A549 (cell line): ENCODE data around the gene RAD51B. TPM values are rescaled to one million over a fixed set of nuclear protein-coding genes. Genes with fewer than 3 reads are reported as not detected.

Source experiments
- ATAC-seq, 2 experiments: fragments of 200-7000 bp in 1 of 2; fragments of >200 bp in 1 of 2; cut with Nextera tagmentation in 1 of 2; cut with Tn5 transposase in 1 of 2; 3 replicates each; pipeline versions ENCODE4 v1.8.0 to v1.9.1; 2018 to 2020; ENCODE audit warnings: mild to moderate bottlenecking in 1 of 2, moderate library complexity in 1 of 2
- CTCF ChIA-PET: fragments of 300-600 bp; sonication (Branson Sonifier 250); formaldehyde crosslinking; extraction: SDS; loops from one replicate; lab custom pipeline; 2021; ENCODE audit warnings: antibody characterized with exemption, inconsistent platforms; lab: Yijun Ruan, JAX
- POLR2A ChIA-PET: fragments of 350-600 bp; formaldehyde crosslinking; extraction: SDS; loops from one replicate; lab custom pipeline; 2021; ENCODE audit warnings: antibody characterized with exemption, inconsistent platforms; lab: Yijun Ruan, JAX
- DNase-seq, 2 experiments: peaks; one replicate each; pipeline versions ENCODE4 v3.0.0 to v3.0.0-alpha.2; 2011 to 2016; ENCODE audit warnings: low read depth in 1 of 2, low spot score in 1 of 2
- FAIRE-seq: peaks from 2 replicates; lab custom pipeline; 2011; peaks lifted over from hg19 to GRCh38; lab: Jason Lieb, UNC
- H3K27ac ChIP-seq, 2 experiments: fragments of >200 bp; sonication (Bioruptor Twin); formaldehyde crosslinking; 3 replicates each; pipeline ENCODE4 v1.5.1; 2016 to 2017
- H3K4me1 ChIP-seq: fragments of >200 bp; sonication (Bioruptor Twin); formaldehyde crosslinking; 3 replicates; pipeline ENCODE4 v1.6.1; 2016
- H3K4me2 ChIP-seq: fragments of >200 bp; sonication (Bioruptor Twin); formaldehyde crosslinking; 3 replicates; pipeline ENCODE4 v1.6.1; 2016
- H3K4me3 ChIP-seq: fragments of >200 bp; sonication (Bioruptor Twin); formaldehyde crosslinking; 3 replicates; pipeline ENCODE4 v1.5.1; 2016
- H3K9me3 ChIP-seq: fragments of >200 bp; sonication (Bioruptor Twin); formaldehyde crosslinking; 3 replicates; pipeline ENCODE4 v1.6.1; 2016
- ATOH8 ChIP-seq: fragments of 250-450 bp; sonication (Bioruptor Pico); IDR thresholded peaks from 2 replicates; pipeline ENCODE4 v1.5.0; 2020; ENCODE audit warnings: low read depth, mild to moderate bottlenecking, moderate library complexity
- CBX2 ChIP-seq: fragments of 200-600 bp; sonication (generic); IDR thresholded peaks from 2 replicates; pipeline ENCODE4 v1.6.1; 2016; ENCODE audit warnings: low read depth, mild to moderate bottlenecking, borderline replicate concordance
- CBX8 ChIP-seq: fragments of 200-600 bp; sonication (generic); IDR thresholded peaks from 2 replicates; pipeline ENCODE4 v1.6.1; 2016
- CHD2 ChIP-seq: fragments of 150-350 bp; IDR thresholded peaks from 2 replicates; pipeline ENCODE4 v1.6.1; 2014; ENCODE audit warnings: low read length; ENCODE audit not compliant: partially characterized antibody
- CHD4 ChIP-seq: fragments of 200-600 bp; sonication (generic); IDR thresholded peaks from 2 replicates; pipeline ENCODE4 v1.6.1; 2016; ENCODE audit warnings: antibody characterized with exemption, mild to moderate bottlenecking, borderline replicate concordance
- EHMT2 ChIP-seq: fragments of 200-600 bp; sonication (generic); IDR thresholded peaks from 2 replicates; pipeline ENCODE4 v1.6.1; 2016; ENCODE audit warnings: antibody characterized with exemption, low read depth, mild to moderate bottlenecking, moderate library complexity
- ELK1 ChIP-seq: fragments of 150-350 bp; IDR thresholded peaks from 2 replicates; pipeline ENCODE4 v1.6.1; 2014; ENCODE audit warnings: low read depth, mild to moderate bottlenecking, low read length
- FOSB ChIP-seq: fragments of 250-450 bp; sonication (Bioruptor Pico); IDR thresholded peaks from 2 replicates; pipeline ENCODE4 v1.5.0; 2020; ENCODE audit warnings: mild to moderate bottlenecking, moderate library complexity
- FOSL2 ChIP-seq, 2 experiments: fragments of 450-650 bp in 1 of 2; fragments of >200 bp in 1 of 2; sonication (Bioruptor Twin) in 1 of 2; formaldehyde crosslinking; IDR thresholded peaks; 2 replicates each; pipeline versions ENCODE4 v1.5.0 to v1.6.1; 2016 to 2020; ENCODE audit warnings: mild to moderate bottlenecking in 1 of 2, moderate library complexity in 1 of 2
- FOXS1 ChIP-seq: fragments of 250-450 bp; sonication (Bioruptor Pico); IDR thresholded peaks from 2 replicates; pipeline ENCODE4 v1.5.0; 2020; ENCODE audit warnings: mild to moderate bottlenecking, moderate library complexity
- HDAC2 ChIP-seq: fragments of 200-600 bp; sonication (generic); IDR thresholded peaks from 2 replicates; pipeline ENCODE4 v1.6.1; 2016
- HOXB5 ChIP-seq: fragments of 250-450 bp; sonication (Bioruptor Pico); IDR thresholded peaks from 2 replicates; pipeline ENCODE4 v1.5.0; 2020; ENCODE audit warnings: mild to moderate bottlenecking, moderate library complexity
- MAFK ChIP-seq: fragments of 450-650 bp; IDR thresholded peaks from 2 replicates; pipeline ENCODE4 v1.6.1; 2014; ENCODE audit not compliant: partially characterized antibody
- MAZ ChIP-seq: fragments of 150-350 bp; IDR thresholded peaks from 2 replicates; pipeline ENCODE4 v1.6.1; 2014; ENCODE audit warnings: antibody characterized with exemption, low read depth, low read length, borderline replicate concordance
- MYC ChIP-seq: IDR thresholded peaks from 2 replicates; pipeline ENCODE4 v1.6.1; 2012; ENCODE audit warnings: mild to moderate bottlenecking, inconsistent platforms, low read length, improper control_type of control experiment, borderline replicate concordance
- NFE2L2 ChIP-seq: fragments of 150-350 bp; conservative IDR thresholded peaks from 2 replicates; pipeline ENCODE4 v1.6.1; 2014; ENCODE audit warnings: low read length
- NPAS2 ChIP-seq: fragments of 250-450 bp; sonication (Bioruptor Pico); IDR thresholded peaks from 2 replicates; pipeline ENCODE4 v1.8.0; 2022; ENCODE audit warnings: mild to moderate bottlenecking, moderate library complexity, borderline replicate concordance
- PHF8 ChIP-seq: fragments of 200-600 bp; sonication (generic); IDR thresholded peaks from 2 replicates; pipeline ENCODE4 v1.6.1; 2016; ENCODE audit warnings: low read depth, mild to moderate bottlenecking, antibody characterized with exemption, moderate library complexity, borderline replicate concordance
- POLR2AphosphoS2 ChIP-seq: conservative IDR thresholded peaks from 2 replicates; pipeline ENCODE4 v1.6.1; 2012; ENCODE audit warnings: low read length, improper control_type of control experiment, inconsistent platforms
- RAD21 ChIP-seq, 2 experiments: fragments of >200 bp in 1 of 2; sonication (Bioruptor Twin) in 1 of 2; formaldehyde crosslinking in 1 of 2; IDR thresholded peaks in 1 of 2; conservative IDR thresholded peaks in 1 of 2; 2 replicates in 1 of 2; 3 replicates in 1 of 2; pipeline ENCODE4 v1.6.1; 2012 to 2018; ENCODE audit warnings: inconsistent platforms in 1 of 2
- RARB ChIP-seq: fragments of 250-450 bp; sonication (Bioruptor Pico); IDR thresholded peaks from 2 replicates; pipeline ENCODE4 v1.8.0; 2021; ENCODE audit warnings: mild to moderate bottlenecking, moderate library complexity
- RCOR1 ChIP-seq: fragments of 150-350 bp; IDR thresholded peaks from 2 replicates; pipeline ENCODE4 v1.6.1; 2014; ENCODE audit warnings: antibody characterized with exemption, low read length, low read depth
- RNF2 ChIP-seq: fragments of 200-600 bp; sonication (generic); IDR thresholded peaks from 2 replicates; pipeline ENCODE4 v1.6.1; 2016; ENCODE audit warnings: low read depth, mild to moderate bottlenecking, antibody characterized with exemption, moderate library complexity, borderline replicate concordance
- SMC3 ChIP-seq: fragments of >200 bp; sonication (Bioruptor Twin); formaldehyde crosslinking; IDR thresholded peaks from 3 replicates; pipeline ENCODE4 v1.6.1; 2018; ENCODE audit warnings: inconsistent platforms
- TFCP2L1 ChIP-seq: fragments of 250-450 bp; sonication (Bioruptor Pico); IDR thresholded peaks from 2 replicates; pipeline ENCODE4 v1.5.0; 2021; ENCODE audit warnings: mild to moderate bottlenecking
- ZNF302 ChIP-seq: fragments of 250-450 bp; sonication (Bioruptor Pico); IDR thresholded peaks from 2 replicates; pipeline ENCODE4 v1.9.0; 2021; ENCODE audit warnings: inconsistent platforms, mild to moderate bottlenecking, moderate library complexity
- ZSCAN20 ChIP-seq: fragments of 250-450 bp; sonication (Bioruptor Pico); IDR thresholded peaks from 2 replicates; pipeline ENCODE4 v1.8.0; 2022; ENCODE audit warnings: mild to moderate bottlenecking, moderate library complexity
- WGBS: methylation state at CpG from one replicate; pipeline ENCODE4 v1.1.6; 2017; ENCODE audit errors: missing lambda C conversion rate; 5-methylcytosine and 5-hydroxymethylcytosine counted together
- polyA plus RNA-seq, 4 experiments: library from polyadenylated mRNA; depleted of rRNA in 3 of 4; stranded (reverse); fragments of >200 nt; fragmentation: RNase III in 1 of 4; extraction: RNeasy Plus Mini Kit Qiagen cat#74134 plus additional on column Dnase treatment in 1 of 4; gene quantifications; 2 replicates in 3 of 4; 3 replicates in 1 of 4; pipeline ENCODE4 v1.2.3, GENCODE V29; 2011 to 2017
- TF ChIP-seq, protein P1 (sequence below): IDR thresholded peaks from 2 replicates; pipeline ENCODE4 v1.6.1; 2012

Gene RAD51B
- polyA plus RNA-seq, 2 of the 4 experiments (the other 2 are of a cell fraction) = 7.2 to 10.8 TPM

GRCh38 chr14:68081489-68081888, 261.9 kb downstream of the RAD51B start:
- Histone ChIP-seq H3K4me1 (peaks cover 30% of the 10 kb centered on the region), H3K4me3 (no peak overlapping the region), H3K9me3 (no peaks in the 10 kb centered on the region), H3K4me2 (no peak overlapping the region), H3K27ac (peak overlapping the region in 1 of 2 experiments; percentile 65; a peak in 1 of 6 replicates)
- TF ChIP-seq ZNF302 (CRISPR knock-in tag) = no peak
- TF ChIP-seq FOXS1 (CRISPR knock-in tag) = no peak
- no peak for TF ChIP-seq ATOH8
- no peak for TF ChIP-seq MYC
- no peak for TF ChIP-seq ZSCAN20
- TF ChIP-seq, protein P1, sequence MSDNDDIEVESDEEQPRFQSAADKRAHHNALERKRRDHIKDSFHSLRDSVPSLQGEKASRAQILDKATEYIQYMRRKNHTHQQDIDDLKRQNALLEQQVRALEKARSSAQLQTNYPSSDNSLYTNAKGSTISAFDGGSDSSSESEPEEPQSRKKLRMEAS = no peak
- no peak for TF ChIP-seq FOSL2 (IDR thresholded peaks at IDR 0.05)
- TF ChIP-seq FOSL2 (CRISPR knock-in tag; IDR thresholded peaks at IDR 0.05) = no peak
- no peak for TF ChIP-seq HOXB5 (CRISPR knock-in tag)
- TF ChIP-seq EHMT2 = no peak
- no peak for TF ChIP-seq NPAS2 (CRISPR knock-in tag)
- no peak for TF ChIP-seq RCOR1
- TF ChIP-seq ELK1 = no peak
- ChIA-PET POLR2A (no interaction called here), CTCF (interaction anchor here (1.5 kb wide), 1 partner anchor 41 kb away, joined by 3 read pairs; no protein-coding TSS in a partner anchor)
- ATAC-seq (no peak), FAIRE-seq (no peak), DNase-seq (no peak)
- WGBS = 85% methylated on average over 5 of the region's 5 CpGs

- TF ChIP-seq CHD2 (no peak), FOSB (CRISPR knock-in tag) (no peak), PHF8 (no peak), POLR2AphosphoS2 (no peak), TFCP2L1 (no peak), CBX2 (no peak), MAFK (no peak), RNF2 (no peak), FOSL2 (IDR thresholded peaks at IDR 0.05) (no peak), FOSL2 (CRISPR knock-in tag; IDR thresholded peaks at IDR 0.05) (no peak), RAD21 (conservative IDR thresholded peaks at IDR 0.05 in 1 of 2, IDR thresholded peaks at IDR 0.05 in 1 of 2) (no peak), RARB (CRISPR knock-in tag) (no peak), NFE2L2 (no peak), CBX8 (no peak), HDAC2 (no peak), CHD4 (no peak), SMC3 (no peak), MAZ (no peak)
- peak; percentile 90 for FAIRE-seq
- 87% methylated on average over 3 of the region's 3 CpGs for WGBS
- CTCF ChIA-PET = interaction anchor here (0.6 kb wide), 1 partner anchor 56 kb away, joined by 3 read pairs; no protein-coding TSS in a partner anchor
- no peaks in the 10 kb centered on the region for H3K9me3 ChIP-seq
- H3K4me2 ChIP-seq = no peak overlapping the region
- H3K27ac ChIP-seq = peak overlapping the region in 1 of 2 experiments; percentile 54; a peak in 2 of 6 replicates
- DNase-seq = no peak
- peaks cover 22% of the 10 kb centered on the region for H3K4me1 ChIP-seq
- H3K4me3 ChIP-seq = no peak overlapping the region
- no peak for ATAC-seq
- POLR2A ChIA-PET = no interaction called here
These were observed 263.2 kb downstream of the RAD51B start for GRCh38 chr14:68082698-68083291.
